NT2/D1 (cell line): ENCODE results near the gene TMEM198.

ENCODE experiments used
- DNase-seq: peaks from one replicate; pipeline ENCODE4 v3.0.0-alpha.2; 2011; ENCODE audit warnings: low read depth, low spot score
- H3K27me3 ChIP-seq: 2 replicates; pipeline ENCODE4 v1.6.0; 2011; ENCODE audit warnings: mild to moderate bottlenecking; ENCODE audit not compliant: insufficient read length, insufficient read depth
- H3K36me3 ChIP-seq: 2 replicates; pipeline ENCODE4 v1.6.1; 2011; ENCODE audit warnings: mild to moderate bottlenecking, low read length, mixed read lengths; ENCODE audit not compliant: insufficient read depth, insufficient read length
- H3K4me1 ChIP-seq: 2 replicates; pipeline ENCODE4 v1.5.1; 2011; ENCODE audit not compliant: insufficient read depth, insufficient read length
- H3K4me3 ChIP-seq: 2 replicates; pipeline ENCODE4 v1.5.1; 2011; ENCODE audit warnings: low read depth; ENCODE audit not compliant: insufficient read length
- H3K9ac ChIP-seq: 2 replicates; pipeline ENCODE4 v1.6.0; 2011; ENCODE audit warnings: low read depth; ENCODE audit not compliant: insufficient read length
- H3K9me3 ChIP-seq: 2 replicates; pipeline ENCODE4 v1.5.1; 2011; ENCODE audit warnings: mild to moderate bottlenecking, low read length; ENCODE audit not compliant: insufficient read depth
- SUZ12 ChIP-seq: IDR thresholded peaks from 2 replicates; pipeline ENCODE4 v1.6.1; 2011; ENCODE audit not compliant: insufficient read length, insufficient read depth; ENCODE audit errors: extremely low read depth
- YY1 ChIP-seq: IDR thresholded peaks from 2 replicates; pipeline ENCODE4 v1.6.1; 2011; ENCODE audit not compliant: insufficient read length, insufficient read depth
- ZNF274 ChIP-seq: IDR thresholded peaks from 2 replicates; pipeline ENCODE4 v1.6.1; 2011; ENCODE audit warnings: mild to moderate bottlenecking, low read depth, low read length

TMEM198 gene

DNA sequence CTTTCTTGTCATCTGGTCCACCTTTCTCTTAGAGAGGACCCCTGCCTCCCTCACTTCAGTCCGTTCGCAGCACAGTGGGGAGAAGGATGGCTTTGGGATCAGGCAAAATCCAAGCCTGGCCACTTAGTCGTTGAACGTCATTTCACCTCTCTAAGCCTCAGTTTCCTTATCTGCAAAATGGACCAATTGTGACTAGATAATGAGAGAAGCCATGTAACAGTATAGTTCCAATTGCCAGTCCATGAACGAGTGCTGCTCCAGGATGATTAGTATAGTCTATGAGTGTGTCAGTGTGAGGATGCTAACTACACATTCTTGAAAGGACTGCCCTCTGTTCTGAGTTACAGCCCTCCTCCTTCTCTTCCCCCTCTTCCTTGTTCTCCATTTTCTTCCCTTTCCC lies 29.3 kb downstream of the TMEM198 start:
- Histone ChIP-seq H3K36me3 (peaks cover 18% of the 10 kb centered on the region), H3K27me3 (no peaks in the 10 kb centered on the region), H3K9ac (no peak overlapping the region), H3K4me1 (peaks cover 30% of the 10 kb centered on the region), H3K4me3 (no peak overlapping the region), H3K9me3 (no peaks in the 10 kb centered on the region)
- TF ChIP-seq YY1 = no peak
- no peak for TF ChIP-seq ZNF274
- no peak for TF ChIP-seq SUZ12
- DNase-seq = no peak

DNA sequence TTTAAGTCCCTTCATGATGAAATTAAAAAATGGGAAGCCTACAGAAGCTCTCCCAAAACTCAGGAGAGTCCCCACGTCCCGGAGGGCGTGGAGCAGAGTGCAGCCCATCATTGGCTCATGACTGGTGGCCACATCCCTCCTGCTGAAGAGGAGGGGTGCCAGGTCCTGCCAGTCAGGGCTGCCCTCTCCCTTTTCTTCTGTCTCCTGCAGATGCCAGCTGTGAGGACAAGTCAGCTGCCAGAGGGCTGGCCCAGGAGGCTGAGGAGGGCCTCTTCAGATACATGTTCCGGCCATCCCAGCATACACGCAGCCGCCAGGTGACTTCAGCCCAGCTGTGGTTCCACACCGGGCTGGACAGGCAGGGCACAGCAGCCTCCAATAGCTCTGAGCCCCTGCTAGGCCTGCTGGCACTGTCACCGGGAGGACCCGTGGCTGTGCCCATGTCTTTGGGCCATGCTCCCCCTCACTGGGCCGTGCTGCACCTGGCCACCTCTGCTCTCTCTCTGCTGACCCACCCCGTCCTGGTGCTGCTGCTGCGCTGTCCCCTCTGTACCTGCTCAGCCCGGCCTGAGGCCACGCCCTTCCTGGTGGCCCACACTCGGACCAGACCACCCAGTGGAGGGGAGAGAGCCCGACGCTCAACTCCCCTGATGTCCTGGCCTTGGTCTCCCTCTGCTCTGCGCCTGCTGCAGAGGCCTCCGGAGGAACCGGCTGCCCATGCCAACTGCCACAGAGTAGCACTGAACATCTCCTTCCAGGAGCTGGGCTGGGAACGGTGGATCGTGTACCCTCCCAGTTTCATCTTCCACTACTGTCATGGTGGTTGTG lies 30.9 kb downstream of the TMEM198 start:
- peaks cover 33% of the 10 kb centered on the region for H3K4me1 ChIP-seq
- no peaks in the 10 kb centered on the region for H3K9me3 ChIP-seq
- H3K4me3 ChIP-seq = no peak overlapping the region
- no peaks in the 10 kb centered on the region for H3K27me3 ChIP-seq
- DNase-seq = no peak
- H3K36me3 ChIP-seq = peaks cover 5% of the 10 kb centered on the region
- no peak for TF ChIP-seq YY1
- TF ChIP-seq SUZ12 = no peak
- TF ChIP-seq ZNF274 = no peak
- H3K9ac ChIP-seq = peak overlapping the region; percentile 38

DNA sequence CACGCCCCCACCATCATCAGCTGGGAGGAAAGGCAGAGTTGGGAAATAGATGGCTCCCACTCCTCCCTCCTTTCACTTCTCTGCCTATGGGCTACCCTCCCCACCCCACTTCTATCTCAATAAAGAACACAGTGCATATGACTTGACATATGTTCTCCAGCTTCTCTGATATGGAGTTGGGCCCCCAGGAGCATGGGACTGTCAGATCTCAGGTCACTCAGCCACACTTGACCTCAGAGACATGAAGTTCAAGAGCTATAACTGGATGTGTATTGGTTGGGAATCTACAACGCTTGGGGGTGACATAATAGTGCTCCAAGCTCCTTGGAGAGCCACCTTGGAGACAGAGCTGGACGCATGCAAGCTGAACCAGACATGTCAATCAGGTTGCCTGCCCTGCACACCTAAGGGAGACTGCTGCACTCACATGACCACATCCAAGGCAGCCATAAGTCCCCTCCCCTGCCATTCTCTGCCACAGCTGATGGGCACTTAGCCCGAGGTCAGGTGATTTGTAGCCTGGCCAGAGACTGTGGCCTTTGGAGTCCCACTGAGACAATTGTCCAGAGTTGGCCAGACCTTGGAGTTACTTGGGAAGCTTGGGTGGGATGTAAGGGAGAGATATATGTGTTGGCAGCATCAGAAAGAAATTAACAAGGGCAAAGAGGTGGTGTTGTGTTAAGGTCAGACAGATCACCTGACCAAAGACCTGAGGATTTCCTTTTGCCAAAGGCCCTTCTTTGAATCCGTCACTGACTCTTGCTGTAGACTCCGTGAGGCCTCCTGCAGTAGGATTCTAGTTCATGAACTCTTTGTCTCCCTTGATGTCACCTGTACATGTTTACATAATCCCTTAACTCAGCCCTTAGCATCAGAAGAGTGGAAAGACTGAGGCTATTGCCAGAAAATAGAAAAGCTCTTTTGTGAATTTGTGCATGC lies 32.0 kb downstream of the TMEM198 start:
- DNase-seq = no peak
- Histone ChIP-seq H3K9ac (no peak overlapping the region), H3K27me3 (no peaks in the 10 kb centered on the region)

DNA sequence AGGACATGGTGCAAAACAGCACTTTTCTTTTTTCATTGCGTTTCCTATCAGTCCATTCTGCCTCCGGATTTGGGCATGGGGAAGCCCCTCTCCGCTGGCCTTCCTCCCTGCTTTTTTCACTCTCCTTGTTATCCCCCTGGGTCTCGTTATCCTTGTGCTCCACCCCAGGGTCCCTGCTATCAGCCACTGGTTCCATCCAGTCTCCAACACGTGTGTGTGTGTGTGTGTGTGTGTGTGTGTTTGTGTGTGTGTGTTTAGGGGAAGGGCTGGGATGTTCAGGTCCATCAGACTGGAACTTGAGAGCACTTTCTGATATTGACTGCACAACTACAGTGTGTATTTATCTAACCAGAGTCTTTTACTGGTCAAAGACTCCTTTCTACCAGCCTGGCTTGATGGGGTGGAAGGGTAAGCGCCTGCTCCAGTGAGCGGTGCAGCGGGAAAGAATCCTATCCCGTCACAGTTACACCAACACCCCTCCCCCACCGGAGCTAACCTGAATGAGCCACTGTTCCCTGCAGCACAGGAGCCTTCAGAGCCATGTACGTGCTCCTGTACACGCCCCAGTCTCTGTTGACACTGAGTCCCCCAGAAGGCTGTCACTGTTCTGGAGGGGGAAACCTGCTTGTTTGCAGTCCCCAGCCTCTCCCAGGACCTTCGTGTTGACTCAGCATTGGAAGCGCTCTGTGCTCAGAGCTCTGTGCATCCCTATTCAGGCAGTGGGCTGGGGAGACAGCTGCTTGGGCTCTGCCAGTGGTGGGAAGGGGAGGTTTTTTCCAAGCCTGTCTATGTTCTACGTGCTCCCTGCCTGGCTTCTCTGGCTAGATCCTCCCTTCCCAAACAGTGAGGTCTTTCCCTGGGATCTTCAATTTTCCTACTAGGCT lies 32.9 kb downstream of the TMEM198 start:
- Histone ChIP-seq H3K9me3 (no peaks in the 10 kb centered on the region), H3K4me3 (no peak overlapping the region), H3K4me1 (peaks cover 29% of the 10 kb centered on the region), H3K27me3 (no peaks in the 10 kb centered on the region), H3K9ac (peak overlapping the region; percentile 39), H3K36me3 (no peaks in the 10 kb centered on the region)
- DNase-seq = no peak
- no peak for TF ChIP-seq YY1

More for the DNA sequence above, 32.0 kb downstream of the TMEM198 start:
- Histone ChIP-seq H3K9me3 (no peaks in the 10 kb centered on the region), H3K36me3 (no peaks in the 10 kb centered on the region), H3K4me3 (no peak overlapping the region), H3K4me1 (peaks cover 30% of the 10 kb centered on the region)
- TF ChIP-seq SUZ12 (no peak), YY1 (no peak), ZNF274 (no peak)

DNA sequence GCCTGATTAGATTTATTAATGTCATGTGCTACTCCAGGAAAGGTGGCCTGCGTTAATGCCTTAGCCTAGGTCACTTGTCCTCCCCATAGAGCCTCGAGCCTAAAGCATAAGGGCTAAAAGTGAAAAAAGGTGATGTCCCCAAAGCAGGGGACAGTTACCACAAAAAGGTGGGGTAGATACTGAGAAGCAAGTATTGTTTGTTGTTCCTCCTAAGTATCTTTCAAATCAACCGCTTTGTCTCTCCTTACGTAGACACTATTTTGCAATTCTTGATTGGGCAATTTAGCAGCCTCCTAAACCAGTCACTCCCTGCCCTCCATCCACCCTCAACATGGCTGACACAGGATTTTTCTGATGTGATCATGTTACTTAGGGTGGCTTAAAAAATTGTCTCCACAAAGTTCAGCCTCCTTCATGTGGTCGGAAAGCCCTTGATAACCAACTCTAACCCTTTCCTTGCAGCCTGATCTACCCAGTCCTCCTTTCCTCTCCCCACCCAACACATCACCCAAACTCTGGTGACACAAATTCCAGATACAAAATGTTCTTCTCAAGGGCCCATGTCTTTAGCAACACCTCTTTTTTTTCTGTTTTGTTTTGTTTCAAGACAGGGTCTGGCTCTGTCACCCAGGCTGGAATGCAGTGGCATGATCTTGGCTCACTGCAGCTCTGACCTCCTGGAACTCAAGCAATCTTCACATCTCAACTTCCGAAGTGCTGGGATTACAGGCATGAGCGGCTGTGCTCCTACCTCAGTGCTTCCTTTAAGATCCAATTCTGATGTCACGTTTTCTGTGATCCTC lies 35.2 kb downstream of the TMEM198 start:
- DNase-seq = no peak
- H3K27me3 ChIP-seq = no peaks in the 10 kb centered on the region
- no peak overlapping the region for H3K4me3 ChIP-seq
- no peaks in the 10 kb centered on the region for H3K36me3 ChIP-seq
- no peaks in the 10 kb centered on the region for H3K9me3 ChIP-seq
- H3K9ac ChIP-seq = no peak overlapping the region
- H3K4me1 ChIP-seq = peaks cover 20% of the 10 kb centered on the region
- TF ChIP-seq SUZ12 = no peak
- TF ChIP-seq ZNF274 = no peak
- no peak for TF ChIP-seq YY1

DNA sequence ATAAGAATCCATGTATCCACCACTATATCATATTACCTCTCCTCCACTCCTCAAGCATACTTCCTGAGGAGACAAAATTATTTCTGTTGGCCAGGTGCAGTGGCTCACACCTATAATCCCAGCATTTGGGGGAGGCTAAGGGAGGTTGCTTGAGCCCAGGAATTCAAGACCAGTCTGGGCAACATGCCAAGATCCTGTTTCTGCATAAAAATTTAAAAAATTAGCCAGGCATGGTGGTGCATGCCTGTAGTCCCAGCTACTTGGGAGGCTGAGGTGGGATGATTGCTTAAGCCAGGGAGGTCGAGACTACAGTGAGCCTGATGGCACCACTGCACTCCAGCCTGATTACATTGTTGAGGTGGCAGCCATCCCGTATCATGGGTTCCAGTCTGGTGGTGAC lies 37.5 kb downstream of the TMEM198 start:
- Histone ChIP-seq H3K4me1 (peaks cover 9% of the 10 kb centered on the region), H3K9ac (no peak overlapping the region), H3K36me3 (no peaks in the 10 kb centered on the region), H3K9me3 (no peaks in the 10 kb centered on the region), H3K27me3 (peaks cover 3% of the 10 kb centered on the region), H3K4me3 (no peak overlapping the region)
- TF ChIP-seq SUZ12 (no peak), YY1 (no peak), ZNF274 (no peak)
- no peak for DNase-seq
